GM19043 (cell line): ENCODE results near the gene KCNMA1.

ENCODE experiments used
- ATAC-seq: cut with Tn5 transposase; IDR thresholded peaks from one replicate; pipeline ENCODE4 v1.9.1; 2021; ENCODE audit warnings: low read depth; ENCODE audit not compliant: unreplicated experiment

KCNMA1 gene

GRCh38 chr10:77026148-77026547 lies 611.5 kb downstream of the KCNMA1 start:
- ATAC-seq, result no peak

GRCh38 chr10:77024461-77024860 lies 613.1 kb downstream of the KCNMA1 start:
- ATAC-seq, result no peak

GRCh38 chr10:77023396-77023795 lies 614.2 kb downstream of the KCNMA1 start:
- ATAC-seq, result no peak

GRCh38 chr10:77022671-77023070 lies 614.9 kb downstream of the KCNMA1 start:
- no peak for ATAC-seq

GRCh38 chr10:77021966-77022490 lies 615.6 kb downstream of the KCNMA1 start:
- ATAC-seq, result no peak

GRCh38 chr10:77020426-77021040 lies 617.1 kb downstream of the KCNMA1 start:
- no peak for ATAC-seq

- ATAC-seq, result no peak
Observed at GRCh38 chr10:77016855-77017254, 620.8 kb downstream of the KCNMA1 start.

- ATAC-seq, result no peak
Observed at GRCh38 chr10:77016278-77016815, 621.3 kb downstream of the KCNMA1 start.

GRCh38 chr10:77015360-77015759 lies 622.2 kb downstream of the KCNMA1 start:
- no peak for ATAC-seq

- ATAC-seq, result no peak
Observed at GRCh38 chr10:77012812-77013500, 624.7 kb downstream of the KCNMA1 start.

GRCh38 chr10:77011874-77012811 lies 625.5 kb downstream of the KCNMA1 start:
- no peak for ATAC-seq

- no peak for ATAC-seq
Observed at GRCh38 chr10:77010430-77010829, 627.2 kb downstream of the KCNMA1 start.

- no peak for ATAC-seq
Observed at GRCh38 chr10:77007834-77008233, 629.8 kb downstream of the KCNMA1 start.

GRCh38 chr10:77006836-77007511 lies 630.6 kb downstream of the KCNMA1 start:
- no peak for ATAC-seq

GRCh38 chr10:77005871-77006270 lies 631.7 kb downstream of the KCNMA1 start:
- ATAC-seq, result no peak

- ATAC-seq, result no peak
Observed at GRCh38 chr10:77004917-77005564, 632.6 kb downstream of the KCNMA1 start.

- ATAC-seq, result no peak
Observed at GRCh38 chr10:77002872-77003271, 634.7 kb downstream of the KCNMA1 start.

- ATAC-seq, result no peak
Observed at GRCh38 chr10:77001206-77001605, 636.4 kb downstream of the KCNMA1 start.

GRCh38 chr10:76998451-76998850 lies 639.2 kb downstream of the KCNMA1 start:
- no peak for ATAC-seq

GRCh38 chr10:76997631-76998030 lies 640.0 kb downstream of the KCNMA1 start:
- ATAC-seq, result no peak
